H9 (cell line): ENCODE results near the gene YES1. TPM values are rescaled to one million over a fixed set of nuclear protein-coding genes. Genes with fewer than 3 reads are reported as not detected.

Source experiments
- DNase-seq: peaks from one replicate; pipeline ENCODE4 v3.0.0-alpha.2; 2017
- H2AFZ ChIP-seq: one replicate; pipeline ENCODE4 v1.6.1; 2013; ENCODE audit warnings: mild to moderate bottlenecking, low read length, control low read depth, moderate library complexity
- H2AK5ac ChIP-seq: 2 replicates; pipeline ENCODE4 v1.6.1; 2013; ENCODE audit warnings: low read length, control low read depth, mixed read lengths; ENCODE audit not compliant: insufficient read length
- H2BK120ac ChIP-seq: one replicate; pipeline ENCODE4 v1.6.1; 2013; ENCODE audit warnings: low read depth, mild to moderate bottlenecking, low read length, control low read depth, inconsistent platforms; ENCODE audit not compliant: poor library complexity, severe bottlenecking
- H2BK12ac ChIP-seq: 2 replicates; pipeline ENCODE4 v1.6.1; 2013; ENCODE audit warnings: low read length, control low read depth, mixed read lengths, low read depth; ENCODE audit not compliant: insufficient read length
- H2BK15ac ChIP-seq: 2 replicates; pipeline ENCODE4 v1.6.1; 2013; ENCODE audit warnings: low read depth, low read length, control low read depth
- H2BK20ac ChIP-seq: one replicate; pipeline ENCODE4 v1.6.1; 2013; ENCODE audit warnings: low read depth, mild to moderate bottlenecking, low read length, control low read depth, inconsistent platforms; ENCODE audit not compliant: poor library complexity, severe bottlenecking
- H2BK5ac ChIP-seq: 2 replicates; pipeline ENCODE4 v1.6.1; 2013; ENCODE audit warnings: low read length, control low read depth, mixed read lengths; ENCODE audit not compliant: insufficient read length
- H3K14ac ChIP-seq: 2 replicates; pipeline ENCODE4 v1.6.1; 2013; ENCODE audit warnings: low read length, control low read depth; ENCODE audit not compliant: insufficient read depth
- H3K18ac ChIP-seq: 2 replicates; pipeline ENCODE4 v1.6.1; 2013; ENCODE audit warnings: low read depth, mild to moderate bottlenecking, mixed read lengths, low read length, control low read depth; ENCODE audit not compliant: insufficient read length
- H3K23ac ChIP-seq: 2 replicates; pipeline ENCODE4 v1.6.1; 2013; ENCODE audit warnings: low read length, control low read depth, mixed read lengths, low read depth; ENCODE audit not compliant: insufficient read length
- H3K23me2 ChIP-seq: 2 replicates; pipeline ENCODE4 v1.6.1; 2013; ENCODE audit warnings: low read depth, mild to moderate bottlenecking, mixed read lengths, low read length, control low read depth; ENCODE audit not compliant: insufficient read length, poor library complexity, severe bottlenecking
- H3K27ac ChIP-seq: 2 replicates; pipeline ENCODE4 v1.5.1; 2013; ENCODE audit warnings: low read length, control low read depth, mixed read lengths, low read depth; ENCODE audit not compliant: insufficient read length
- H3K27me3 ChIP-seq: 2 replicates; pipeline ENCODE4 v1.6.1; 2013; ENCODE audit warnings: low read length, control low read depth, inconsistent platforms; ENCODE audit not compliant: insufficient read depth
- H3K4ac ChIP-seq: 2 replicates; pipeline ENCODE4 v1.6.1; 2013; ENCODE audit warnings: low read depth, mild to moderate bottlenecking, control low read depth, inconsistent platforms, low read length, moderate library complexity
- H3K4me1 ChIP-seq: 2 replicates; pipeline ENCODE4 v1.6.1; 2013; ENCODE audit warnings: low read length, control low read depth, inconsistent platforms; ENCODE audit not compliant: insufficient read depth
- H3K4me2 ChIP-seq: 2 replicates; pipeline ENCODE4 v1.6.1; 2013; ENCODE audit warnings: low read length, control low read depth, mixed read lengths; ENCODE audit not compliant: insufficient read length, insufficient read depth
- H3K56ac ChIP-seq: 2 replicates; pipeline ENCODE4 v1.6.1; 2013; ENCODE audit warnings: low read depth, mild to moderate bottlenecking, mixed read lengths, low read length, control low read depth; ENCODE audit not compliant: insufficient read length
- H3K79me1 ChIP-seq: 2 replicates; pipeline ENCODE4 v1.6.1; 2013; ENCODE audit warnings: low read depth, mild to moderate bottlenecking, moderate library complexity, low read length, control low read depth, inconsistent platforms; ENCODE audit not compliant: insufficient read depth, poor library complexity, severe bottlenecking
- H3K79me2 ChIP-seq: 2 replicates; pipeline ENCODE4 v1.6.1; 2013; ENCODE audit warnings: low read length, control low read depth, inconsistent platforms; ENCODE audit not compliant: insufficient read depth
- H3K9ac ChIP-seq: 2 replicates; pipeline ENCODE4 v1.6.1; 2013; ENCODE audit warnings: low read length, control low read depth, mixed read lengths; ENCODE audit not compliant: insufficient read length; ENCODE audit errors: extremely low read depth
- H3K9me3 ChIP-seq: one replicate; pipeline ENCODE4 v1.6.1; 2013; ENCODE audit warnings: low read depth, low read length, inconsistent platforms; ENCODE audit not compliant: control insufficient read depth
- H3T11ph ChIP-seq: one replicate; pipeline ENCODE4 v1.6.1; 2013; ENCODE audit warnings: mild to moderate bottlenecking, low read length, control low read depth, inconsistent platforms
- H4K20me1 ChIP-seq: one replicate; pipeline ENCODE4 v1.6.1; 2013; ENCODE audit not compliant: control insufficient read depth, insufficient read length, insufficient read depth
- H4K5ac ChIP-seq: 2 replicates; pipeline ENCODE4 v1.6.1; 2013; ENCODE audit warnings: low read depth, mild to moderate bottlenecking, mixed read lengths, low read length, control low read depth; ENCODE audit not compliant: insufficient read length
- H4K8ac ChIP-seq: replicated peaks from 2 replicates; pipeline ENCODE4 v1.6.1; 2013; ENCODE audit warnings: low read length, control low read depth, mixed read lengths, low read depth; ENCODE audit not compliant: insufficient read length
- H4K91ac ChIP-seq: 2 replicates; pipeline ENCODE4 v1.6.1; 2013; ENCODE audit warnings: low read depth, mild to moderate bottlenecking, moderate library complexity, mixed read lengths, low read length, control low read depth; ENCODE audit not compliant: insufficient read length
- H3K27ac Mint-ChIP-seq, 3 experiments: 2 replicates in 2 of 3; 3 replicates in 1 of 3; pipeline ENCODE4 v1.8.0; 2020 to 2021; ENCODE audit warnings: mixed read lengths in 3 of 3, mild to moderate bottlenecking in 1 of 3, moderate library complexity in 1 of 3
- H3K27me3 Mint-ChIP-seq: 2 replicates; pipeline ENCODE4 v1.8.0; 2021; ENCODE audit warnings: low read depth, mild to moderate bottlenecking, moderate library complexity, mixed read lengths
- H3K36me3 Mint-ChIP-seq, 3 experiments: 2 replicates in 2 of 3; 3 replicates in 1 of 3; pipeline ENCODE4 v1.8.0; 2020 to 2021; ENCODE audit warnings: low read depth in 3 of 3, mixed read lengths in 3 of 3; ENCODE audit not compliant: insufficient read depth in 1 of 3
- H3K4me1 Mint-ChIP-seq, 2 experiments: 2 replicates each; pipeline ENCODE4 v1.8.0; 2020; ENCODE audit warnings: mixed read lengths in 2 of 2
- H3K4me3 Mint-ChIP-seq, 2 experiments: 2 replicates in 1 of 2; 3 replicates in 1 of 2; pipeline ENCODE4 v1.8.0; 2020 to 2021; ENCODE audit warnings: mild to moderate bottlenecking in 2 of 2, mixed read lengths in 2 of 2, moderate library complexity in 1 of 2
- H3K9me3 Mint-ChIP-seq, 2 experiments: 2 replicates in 1 of 2; 3 replicates in 1 of 2; pipeline ENCODE4 v1.8.0; 2020; ENCODE audit warnings: mild to moderate bottlenecking in 2 of 2, mixed read lengths in 2 of 2, moderate library complexity in 1 of 2
- CTCF ChIP-seq: fragments of 200-600 bp; sonication (generic); conservative IDR thresholded peaks from 3 replicates; pipeline ENCODE4 v1.8.0; 2021; ENCODE audit warnings: antibody characterized with exemption, mild to moderate bottlenecking
- WGBS: extraction: QIAGEN DNeasy Blood & Tissue Kit; methylation state at CpG from one replicate; pipeline ENCODE4 v1.1.7; 2013; ENCODE audit warnings: missing lambda C conversion rate, low lambda C conversion rate, mixed read lengths; ENCODE audit not compliant: insufficient read length; ENCODE audit errors: extremely low coverage; 5-methylcytosine and 5-hydroxymethylcytosine counted together
- total RNA-seq: library from RNA; stranded (reverse); gene quantifications from 2 replicates; pipeline ENCODE4 v1.2.1, GENCODE V29; 2021

Gene YES1
- total RNA-seq, 1 experiment from 2014 or later: 86.9 TPM

GRCh38 chr18:824179-824578 lies 12.1 kb upstream of the YES1 start:
- Mint-ChIP-seq H3K27me3 (no peaks in the 10 kb centered on the region; the same call in 1 of the 2 replicates), H3K27ac (no peak overlapping the region), H3K9me3 (no peaks in the 10 kb centered on the region), H3K4me1 (peaks cover 0 to 3% of the 10 kb centered on the region in 2 experiments; a peak in 1 of 4 replicates), H3K36me3 (no peaks in the 10 kb centered on the region), H3K4me3 (no peak overlapping the region)
- Histone ChIP-seq H2AFZ (no peak overlapping the region), H3K27me3 (no peaks in the 10 kb centered on the region), H4K20me1 (no peaks in the 10 kb centered on the region), H2BK120ac (no peak overlapping the region), H3K23ac (no peak overlapping the region), H4K5ac (no peak overlapping the region), H2BK20ac (no peak overlapping the region), H2BK5ac (no peak overlapping the region), H3K79me2 (no peaks in the 10 kb centered on the region), H3K4me2 (no peak overlapping the region), H3K23me2 (no peaks in the 10 kb centered on the region), H4K91ac (no peak overlapping the region), H2BK12ac (no peak overlapping the region), H3K4me1 (no peaks in the 10 kb centered on the region), H3K56ac (no peak overlapping the region), H3K79me1 (no peaks in the 10 kb centered on the region), H2BK15ac (no peak overlapping the region), H3K4ac (no peak overlapping the region), H3K27ac (no peak overlapping the region), H3T11ph (no peak overlapping the region), H2AK5ac (no peak overlapping the region), H3K18ac (no peak overlapping the region), H3K9me3 (no peaks in the 10 kb centered on the region), H4K8ac (no peak overlapping the region), H3K9ac (no peak overlapping the region), H3K14ac (no peak overlapping the region)
- no peak for TF ChIP-seq CTCF
- no peak for DNase-seq
- no CpG with 5 or more reads among the region's 2 CpGs for WGBS
